Fibroblast of lung (primary cell): Measurements from ENCODE around the gene PRR5L. TPM values are rescaled to one million over a fixed set of nuclear protein-coding genes. Genes with fewer than 3 reads are reported as not detected.

Experiments
- DNase-seq, 2 donors: peaks; one replicate each; pipeline versions ENCODE4 v3.0.0 to v3.0.0-alpha.2; 2010; ENCODE audit warnings: low read depth in 2 of 2
- H2AFZ ChIP-seq: 2 replicates; pipeline ENCODE4 v1.5.1; 2012; ENCODE audit warnings: low read length, control low read depth, inconsistent platforms
- H3K27ac ChIP-seq: 2 replicates; pipeline ENCODE4 v1.5.1; 2011; ENCODE audit warnings: low read length, control low read depth; ENCODE audit not compliant: insufficient read depth
- H3K27me3 ChIP-seq: 2 replicates; pipeline ENCODE4 v1.5.1; 2011; ENCODE audit warnings: mild to moderate bottlenecking, low read length; ENCODE audit not compliant: control insufficient read depth, insufficient read depth
- H3K36me3 ChIP-seq: 2 replicates; pipeline ENCODE4 v1.5.1; 2011; ENCODE audit warnings: low read length; ENCODE audit not compliant: control insufficient read depth, insufficient read depth
- H3K4me1 ChIP-seq: 2 replicates; pipeline ENCODE4 v1.5.1; 2011; ENCODE audit warnings: low read length; ENCODE audit not compliant: control insufficient read depth, insufficient read depth; ENCODE audit errors: extremely low read depth
- H3K4me2 ChIP-seq: 2 replicates; pipeline ENCODE4 v1.5.1; 2011; ENCODE audit warnings: low read length, control low read depth; ENCODE audit not compliant: insufficient read depth; ENCODE audit errors: extremely low read depth
- H3K4me3 ChIP-seq, 4 experiments: fragments of 200-600 bp in 1 of 4; sonication (generic) in 1 of 4; replicated peaks in 1 of 4; 2 replicates each; pipeline ENCODE4 v1.5.1; 2011 to 2016; ENCODE audit warnings: low read length in 4 of 4, low read depth in 3 of 4, mild to moderate bottlenecking in 3 of 4, control low read depth in 2 of 4, inconsistent platforms in 1 of 4, mixed read lengths in 1 of 4; ENCODE audit not compliant: insufficient read depth in 1 of 4; ENCODE audit errors: control extremely low read depth in 1 of 4
- H3K79me2 ChIP-seq: 2 replicates; pipeline ENCODE4 v1.5.1; 2012; ENCODE audit warnings: mild to moderate bottlenecking, low read length, inconsistent platforms; ENCODE audit not compliant: control insufficient read depth, insufficient read depth
- H3K9ac ChIP-seq: 2 replicates; pipeline ENCODE4 v1.5.1; 2011; ENCODE audit warnings: mild to moderate bottlenecking, low read length, control low read depth; ENCODE audit not compliant: insufficient read depth
- H3K9me3 ChIP-seq: 2 replicates; pipeline ENCODE4 v1.5.1; 2012; ENCODE audit warnings: low read depth, low read length; ENCODE audit not compliant: control insufficient read depth, insufficient read depth
- H4K20me1 ChIP-seq: 2 replicates; pipeline ENCODE4 v1.5.1; 2011; ENCODE audit warnings: low read length; ENCODE audit not compliant: control insufficient read depth, insufficient read depth; ENCODE audit errors: extremely low read depth
- EZH2 ChIP-seq: IDR thresholded peaks from 2 replicates; pipeline ENCODE4 v1.5.1; 2012; ENCODE audit warnings: low read length, control low read depth, mild to moderate bottlenecking; ENCODE audit errors: missing control alignments
- polyA plus RNA-seq, 2 donors: library from polyadenylated mRNA; depleted of rRNA in 1 of 2; stranded (reverse) in 1 of 2; unstranded in 1 of 2; fragments of >200 nt; gene quantifications; 2 replicates each; pipeline ENCODE4 v1.2.1, GENCODE V29; 2011 to 2012; ENCODE audit warnings: missing spikeins in 1 of 2
- total RNA-seq: library from RNA; depleted of rRNA; stranded (reverse); fragments of >200 nt; gene quantifications from 2 replicates; pipeline ENCODE4 v1.2.1, GENCODE V29; 2014
- TF ChIP-seq, protein P1 (sequence below), 2 donors: IDR thresholded peaks in 1 of 2; conservative IDR thresholded peaks in 1 of 2; 1 replicate in 1 of 2; 2 replicates in 1 of 2; pipeline ENCODE4 v1.5.1; 2011 to 2012; ENCODE audit warnings: low read length in 2 of 2, control low read depth in 1 of 2, inconsistent platforms in 1 of 2, low read depth in 1 of 2, mild to moderate bottlenecking in 1 of 2

PRR5L gene
- total and polyA plus RNA-seq, 2 donors (not counting 1 experiment from before 2014, with no cell fraction given) = 2.8 to 6.3 TPM

DNA sequence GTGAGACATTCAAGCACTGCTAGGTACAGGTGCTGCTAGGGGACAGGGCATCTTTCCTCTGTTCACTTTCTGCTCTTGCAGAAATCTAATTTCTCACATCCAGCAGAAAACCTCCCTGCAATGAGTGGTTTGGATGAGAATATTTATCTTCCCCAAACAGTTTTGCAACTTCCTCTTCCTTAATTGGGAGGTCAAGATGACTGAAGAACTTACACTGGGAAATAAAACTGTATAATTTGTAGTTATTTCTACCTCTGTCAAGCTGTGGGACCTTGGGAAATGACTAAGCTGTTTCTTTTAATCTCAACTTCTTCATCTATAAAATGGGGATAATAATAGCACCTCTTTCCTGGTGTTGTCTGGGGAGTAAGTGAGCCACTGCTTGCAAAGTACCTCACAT, 69.8 kb downstream of the PRR5L start:
- H3K9me3 ChIP-seq = no peaks in the 10 kb centered on the region

DNA sequence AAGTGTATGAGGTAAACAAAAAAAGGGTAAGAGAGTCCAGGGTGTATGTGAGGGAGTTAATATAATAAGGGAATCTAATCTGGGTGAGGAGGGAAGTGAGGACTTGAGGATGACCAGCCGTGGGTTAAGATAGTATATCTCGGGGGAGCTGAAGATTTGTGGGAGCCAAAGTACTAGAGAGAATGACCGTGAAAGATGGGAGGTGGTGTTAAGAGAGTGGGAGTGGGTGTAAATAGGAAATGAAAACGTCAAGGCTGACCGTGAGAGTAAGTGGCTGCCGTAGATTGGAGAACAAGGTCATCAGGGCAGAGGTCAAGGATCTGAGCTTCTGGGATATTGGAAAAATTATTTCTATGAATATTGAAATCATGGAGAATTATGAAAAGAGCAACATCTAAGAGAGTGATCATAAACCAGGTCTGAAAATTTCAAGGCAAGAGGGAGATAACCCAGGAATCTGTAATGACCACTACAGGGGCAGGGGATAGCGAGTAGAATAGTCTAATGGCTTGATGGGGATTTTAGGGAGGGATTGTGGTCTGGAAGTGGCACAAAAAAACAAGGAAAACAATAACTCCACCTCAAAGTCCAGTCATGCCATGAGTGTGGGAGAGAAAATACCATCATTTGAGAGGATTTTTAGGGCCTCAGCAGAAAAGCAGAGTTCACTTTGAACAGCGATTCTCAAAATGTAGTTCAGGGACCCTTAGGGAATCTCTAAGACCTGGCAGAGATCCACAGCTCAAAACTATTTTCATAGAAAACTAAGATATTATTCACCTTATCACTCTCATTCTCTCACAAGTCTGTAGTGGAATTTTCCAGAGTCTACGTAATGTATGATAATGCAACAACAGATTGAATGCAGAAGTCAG, 72.0 kb downstream of the PRR5L start:
- DNase-seq = peak in 1 of 2 donors; percentile 58
- H3K9me3 ChIP-seq = no peaks in the 10 kb centered on the region
- H3K79me2 ChIP-seq = no peaks in the 10 kb centered on the region
- no peak overlapping the region for H3K9ac ChIP-seq
- TF ChIP-seq EZH2 = no peak
- TF ChIP-seq, protein P1, sequence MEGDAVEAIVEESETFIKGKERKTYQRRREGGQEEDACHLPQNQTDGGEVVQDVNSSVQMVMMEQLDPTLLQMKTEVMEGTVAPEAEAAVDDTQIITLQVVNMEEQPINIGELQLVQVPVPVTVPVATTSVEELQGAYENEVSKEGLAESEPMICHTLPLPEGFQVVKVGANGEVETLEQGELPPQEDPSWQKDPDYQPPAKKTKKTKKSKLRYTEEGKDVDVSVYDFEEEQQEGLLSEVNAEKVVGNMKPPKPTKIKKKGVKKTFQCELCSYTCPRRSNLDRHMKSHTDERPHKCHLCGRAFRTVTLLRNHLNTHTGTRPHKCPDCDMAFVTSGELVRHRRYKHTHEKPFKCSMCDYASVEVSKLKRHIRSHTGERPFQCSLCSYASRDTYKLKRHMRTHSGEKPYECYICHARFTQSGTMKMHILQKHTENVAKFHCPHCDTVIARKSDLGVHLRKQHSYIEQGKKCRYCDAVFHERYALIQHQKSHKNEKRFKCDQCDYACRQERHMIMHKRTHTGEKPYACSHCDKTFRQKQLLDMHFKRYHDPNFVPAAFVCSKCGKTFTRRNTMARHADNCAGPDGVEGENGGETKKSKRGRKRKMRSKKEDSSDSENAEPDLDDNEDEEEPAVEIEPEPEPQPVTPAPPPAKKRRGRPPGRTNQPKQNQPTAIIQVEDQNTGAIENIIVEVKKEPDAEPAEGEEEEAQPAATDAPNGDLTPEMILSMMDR (conservative IDR thresholded peaks at IDR 0.05 in 1 of 2, IDR thresholded peaks at IDR 0.05 in 1 of 2; ENCODE audit: low read depth in 1 of 2, low read length in 2 of 2) = no peak
- H3K27me3 ChIP-seq = no peaks in the 10 kb centered on the region
- no peaks in the 10 kb centered on the region for H3K36me3 ChIP-seq
- no peak overlapping the region for H3K4me2 ChIP-seq
- H4K20me1 ChIP-seq = no peaks in the 10 kb centered on the region
- no peak overlapping the region for H3K27ac ChIP-seq
- H3K4me1 ChIP-seq = no peaks in the 10 kb centered on the region
- H2AFZ ChIP-seq = no peak overlapping the region
- H3K4me3 ChIP-seq = no peak overlapping the region

More for the DNA sequence above, 69.8 kb downstream of the PRR5L start:
- Histone ChIP-seq H2AFZ (no peak overlapping the region), H3K36me3 (no peaks in the 10 kb centered on the region), H3K4me3 (no peak overlapping the region), H3K4me2 (no peak overlapping the region), H3K27ac (no peak overlapping the region), H3K79me2 (no peaks in the 10 kb centered on the region), H4K20me1 (no peaks in the 10 kb centered on the region), H3K4me1 (no peaks in the 10 kb centered on the region), H3K9ac (no peak overlapping the region), H3K27me3 (no peaks in the 10 kb centered on the region)
- no peak for DNase-seq
- TF ChIP-seq, protein P1 (conservative IDR thresholded peaks at IDR 0.05 in 1 of 2, IDR thresholded peaks at IDR 0.05 in 1 of 2; ENCODE audit: low read depth in 1 of 2, low read length in 2 of 2) = no peak
- no peak for TF ChIP-seq EZH2

DNA sequence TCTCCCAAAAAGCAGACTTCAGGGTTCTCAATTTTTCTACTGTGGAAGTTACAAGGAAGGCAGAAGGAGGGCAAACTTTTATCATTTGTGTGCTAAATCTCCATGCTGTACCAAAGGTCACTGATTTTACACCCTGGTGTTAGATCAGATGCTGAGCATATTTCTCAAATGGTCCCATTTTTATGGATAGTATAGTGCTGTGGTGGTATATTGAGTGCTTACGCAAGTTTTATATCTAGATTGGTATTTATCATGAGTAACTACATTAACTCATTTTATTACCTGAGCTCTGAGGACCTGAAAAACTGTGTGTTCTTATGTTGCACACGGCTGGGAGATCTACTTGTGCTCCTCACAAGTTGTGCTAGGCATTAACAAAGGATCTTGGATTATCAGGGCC, 75.1 kb downstream of the PRR5L start:
- TF ChIP-seq EZH2 = no peak
- TF ChIP-seq, protein P1 (conservative IDR thresholded peaks at IDR 0.05 in 1 of 2, IDR thresholded peaks at IDR 0.05 in 1 of 2; ENCODE audit: low read depth in 1 of 2, low read length in 2 of 2) = no peak
- peaks cover 3% of the 10 kb centered on the region for H3K27me3 ChIP-seq
- H3K4me1 ChIP-seq = no peaks in the 10 kb centered on the region
- H3K4me3 ChIP-seq = no peak overlapping the region
- H3K79me2 ChIP-seq = no peaks in the 10 kb centered on the region
- H3K4me2 ChIP-seq = no peak overlapping the region
- no peak overlapping the region for H3K9ac ChIP-seq
- H3K36me3 ChIP-seq = no peaks in the 10 kb centered on the region
- no peaks in the 10 kb centered on the region for H3K9me3 ChIP-seq
- no peaks in the 10 kb centered on the region for H4K20me1 ChIP-seq
- no peak overlapping the region for H2AFZ ChIP-seq
- no peak for DNase-seq
- H3K27ac ChIP-seq = no peak overlapping the region
